Ovary (tissue), 3 donors: ENCODE results near the gene CREB1.

Experiments used
- CTCF ChIP-seq, 3 donors: fragments of 450-650 bp in 2 of 3; fragments of 200-600 bp in 1 of 3; IDR thresholded peaks; one replicate each; pipeline versions ENCODE4 v1.5.1 to v1.8.0; 2016 to 2022; ENCODE audit warnings: antibody characterized with exemption in 3 of 3, mild to moderate bottlenecking in 1 of 3
- POLR2A ChIP-seq: fragments of 450-650 bp; IDR thresholded peaks from one replicate; pipeline ENCODE4 v1.6.1; 2017; ENCODE audit warnings: antibody characterized with exemption, mild to moderate bottlenecking, moderate library complexity
- donor health status: DM: no; HTN: no; CAD: no.

GRCh38 chr2:207515671-207516070 is 14.1 kb upstream of the CREB1 start:
- TF ChIP-seq CTCF (IDR thresholded peaks at IDR 0.05), result no peak
- TF ChIP-seq POLR2A, result no peak
